Activated T-cell treated with anti-CD3 and anti-CD28 coated beads for 48 hours (primary cell): Measurements from ENCODE around the gene MRNIP.

Experiments
- DNase-seq: peaks from one replicate; pipeline ENCODE4 v3.0.0-alpha.2; 2020; ENCODE audit warnings: low read depth

MRNIP gene

DNA sequence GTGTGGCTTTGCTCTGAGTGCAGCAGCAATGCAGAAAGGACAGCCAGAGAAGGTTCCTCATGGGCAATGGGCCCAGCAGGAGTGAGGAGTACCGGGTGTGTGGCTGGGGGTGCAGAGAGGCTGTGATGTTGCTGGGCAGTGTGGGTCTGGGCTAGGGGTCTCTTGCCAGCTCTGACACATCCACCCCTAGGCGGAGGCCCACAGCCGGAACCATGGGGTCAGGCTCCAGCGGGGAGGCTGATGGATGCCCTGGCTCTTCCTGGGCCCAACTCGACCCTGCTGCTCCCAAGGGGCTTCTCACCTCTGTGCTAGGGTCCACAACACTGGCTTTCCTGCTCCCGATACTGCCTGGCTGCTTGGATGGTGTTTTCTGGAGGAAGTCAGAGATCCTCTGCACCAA is 29.2 kb upstream of the MRNIP start:
- no peak for DNase-seq

DNA sequence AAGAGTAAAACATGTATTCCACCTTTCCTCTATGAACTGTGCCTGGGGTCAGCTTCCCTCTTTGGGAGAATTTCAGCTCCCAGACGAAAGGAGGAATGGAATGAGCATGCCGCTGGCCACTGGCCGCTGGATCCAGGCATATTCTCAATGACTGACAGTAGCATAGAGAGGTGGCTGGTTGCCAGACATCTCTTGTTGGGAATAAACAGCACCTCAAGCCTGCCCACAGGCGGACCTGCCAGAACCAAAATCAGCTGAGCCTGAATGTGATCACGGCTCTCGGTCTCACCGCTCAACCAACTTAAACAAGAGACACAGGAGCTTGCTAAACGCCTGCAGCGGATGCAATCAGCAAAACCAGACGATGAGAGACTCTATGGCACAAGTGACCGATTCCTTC is 28.5 kb upstream of the MRNIP start:
- no peak for DNase-seq

DNA sequence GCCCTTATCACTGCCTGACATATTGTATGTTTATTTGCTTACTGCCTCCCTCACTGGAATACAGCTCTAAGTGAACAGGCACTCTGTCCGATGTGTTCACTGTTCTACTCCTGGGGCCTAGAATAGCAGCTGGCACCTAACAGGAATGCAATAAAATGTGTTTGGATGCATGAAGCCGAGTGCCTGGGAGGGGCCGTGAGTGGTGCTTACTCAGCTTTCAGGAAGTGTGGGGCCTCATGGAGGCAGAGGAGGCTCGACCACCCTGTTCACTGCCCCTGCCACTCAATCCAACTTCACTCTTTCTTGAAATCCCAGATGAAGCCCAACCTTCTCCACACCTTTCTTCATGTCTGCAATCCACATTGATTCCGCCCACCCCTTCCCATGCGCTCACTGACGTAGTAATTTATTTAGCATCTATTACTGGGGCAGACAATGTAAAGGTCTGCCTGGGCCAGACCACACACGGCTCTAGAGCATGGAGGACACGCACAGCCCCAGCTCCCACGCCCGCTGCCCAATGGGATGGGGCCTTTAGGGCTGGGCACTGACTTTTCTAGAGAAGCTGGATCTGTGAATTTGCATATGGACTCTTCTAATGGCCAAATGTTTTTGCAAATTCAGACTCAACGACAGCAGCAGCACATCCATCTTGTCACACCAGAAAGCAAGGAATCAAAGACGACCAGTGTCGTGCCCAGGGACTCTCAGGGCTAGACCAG is 27.7 kb upstream of the MRNIP start:
- no peak for DNase-seq

DNA sequence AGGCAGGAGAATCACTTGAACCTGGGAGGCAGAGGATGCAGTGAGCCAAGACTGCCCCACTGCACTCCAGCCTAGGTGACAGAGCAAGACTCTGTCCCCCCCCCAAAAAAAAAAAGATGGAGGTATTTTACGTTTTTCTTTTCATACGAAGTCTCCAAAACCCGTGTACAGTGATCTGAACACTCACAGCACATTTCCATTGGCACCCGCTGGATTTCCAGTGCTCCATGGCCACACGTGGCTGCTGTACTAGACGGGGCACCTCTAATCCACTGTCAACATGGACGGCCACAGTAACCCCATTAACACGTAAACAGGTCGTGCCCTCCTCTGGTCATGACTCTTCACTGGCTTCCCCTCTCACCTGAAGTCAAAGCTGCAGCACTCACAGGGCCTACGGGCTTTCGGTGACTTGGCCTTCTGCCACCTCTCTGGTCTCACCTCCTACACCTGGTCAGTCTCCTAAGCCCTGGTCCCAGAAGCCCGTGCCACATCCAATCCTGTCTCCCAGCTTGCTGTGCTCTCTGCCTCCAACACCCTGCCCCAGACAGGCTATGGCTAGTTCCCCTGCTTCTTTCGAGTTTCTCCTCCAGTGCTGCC is 27.0 kb upstream of the MRNIP start:
- no peak for DNase-seq

- no peak for DNase-seq
These were observed 24.5 kb upstream of the MRNIP start for GRCh38 chr5:179883163-179883562.

GRCh38 chr5:179882338-179882737 is 23.7 kb upstream of the MRNIP start:
- DNase-seq = no peak

DNA sequence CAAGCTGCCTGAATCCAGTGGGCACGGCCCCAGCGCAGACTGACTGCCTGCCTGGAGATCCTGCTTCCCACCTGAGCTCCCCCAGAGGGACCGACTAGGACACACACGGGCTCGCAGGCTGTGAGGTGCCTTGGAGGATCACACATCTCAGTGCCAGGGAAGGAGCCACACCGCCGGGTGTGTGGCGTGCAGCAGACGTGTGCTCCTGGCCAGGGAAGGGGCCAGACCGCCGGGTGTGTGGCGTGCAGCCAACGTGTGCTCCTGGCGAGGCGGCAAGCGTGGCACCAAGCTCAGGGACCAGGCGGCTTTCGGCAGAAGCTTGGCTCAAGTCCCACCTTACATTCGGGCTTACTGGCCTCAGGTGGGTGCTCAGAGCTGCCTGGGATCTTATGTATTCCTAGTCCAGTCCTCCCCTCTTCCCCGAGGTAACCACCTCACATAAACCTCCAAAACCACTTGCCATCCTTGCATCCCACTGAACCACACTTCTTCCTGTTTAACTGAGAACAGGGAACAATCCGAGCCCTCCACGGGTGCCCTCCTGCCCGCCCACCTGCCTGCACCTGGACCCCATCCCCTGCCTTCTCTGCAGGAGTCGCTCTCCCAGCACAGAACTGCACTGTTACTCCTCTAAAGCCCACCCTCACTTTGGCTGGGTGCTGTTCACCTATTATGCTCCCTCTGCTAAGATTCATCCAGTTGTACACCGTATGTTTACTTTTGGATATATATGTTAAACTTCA is 22.4 kb upstream of the MRNIP start:
- DNase-seq = no peak

DNA sequence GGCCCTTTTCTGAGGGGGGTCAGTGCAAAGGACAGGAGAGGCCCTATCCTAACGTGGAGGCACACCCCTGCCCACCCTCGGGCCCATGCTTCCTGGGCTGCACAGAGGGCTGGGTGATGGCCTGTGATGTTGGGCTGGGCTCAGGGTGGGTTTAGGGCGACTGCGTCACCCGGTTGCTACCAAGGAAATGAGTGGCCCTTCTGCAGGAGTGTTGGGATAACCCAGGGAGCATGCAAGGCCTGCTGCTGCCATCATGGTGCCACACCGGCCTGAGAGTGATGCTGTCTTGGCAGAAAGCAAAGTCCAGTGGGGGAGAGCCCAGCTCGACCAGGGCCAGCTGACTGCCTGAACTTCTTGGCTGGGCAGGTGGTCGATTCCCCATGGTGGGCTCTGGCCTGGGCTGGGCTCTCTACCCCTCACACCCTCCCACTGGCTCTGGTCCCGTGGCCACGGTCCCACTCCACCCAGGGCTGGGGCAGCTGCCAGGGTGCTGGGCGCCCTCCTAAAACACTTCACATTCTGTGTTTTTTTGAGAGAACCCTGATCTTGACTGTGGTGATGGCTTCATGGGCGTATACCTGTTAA is 21.5 kb upstream of the MRNIP start:
- no peak for DNase-seq

DNA sequence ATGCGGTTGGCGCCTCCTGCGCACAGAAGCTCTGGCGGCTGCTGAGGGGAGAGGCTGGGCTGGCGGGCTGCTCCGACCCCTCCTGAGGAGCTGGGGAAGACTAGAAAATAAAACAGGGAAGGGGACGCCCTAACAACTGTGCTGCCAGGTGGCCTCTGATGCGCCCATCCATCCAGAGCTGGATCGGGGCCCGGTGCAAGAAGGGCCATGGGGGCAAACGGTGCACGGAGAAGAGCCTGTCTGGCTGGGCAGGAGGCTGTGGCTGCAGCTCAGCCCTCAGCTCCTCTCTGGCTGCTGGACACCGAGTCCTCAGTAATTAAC is 21.0 kb upstream of the MRNIP start:
- no peak for DNase-seq

- no peak for DNase-seq
These were observed 20.5 kb upstream of the MRNIP start for GRCh38 chr5:179879003-179879689.

GRCh38 chr5:179878222-179879002 is 19.8 kb upstream of the MRNIP start:
- DNase-seq = no peak

DNA sequence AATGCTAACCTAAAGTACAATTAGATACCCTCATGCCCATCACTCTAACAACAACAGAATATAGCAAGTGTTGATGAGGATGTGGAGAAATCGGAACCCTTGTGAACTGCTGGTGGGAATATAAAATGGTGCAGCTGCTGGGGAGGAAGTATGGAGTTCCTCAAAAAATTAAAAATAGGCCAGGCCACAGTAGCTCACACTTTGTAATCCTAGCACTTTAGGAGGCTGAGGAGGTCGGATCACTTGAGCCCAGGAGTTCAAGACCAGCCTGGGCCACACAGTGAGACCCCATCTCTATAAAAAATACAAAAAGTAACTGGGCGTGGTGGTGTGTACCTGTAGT is 18.0 kb upstream of the MRNIP start:
- no peak for DNase-seq

DNA sequence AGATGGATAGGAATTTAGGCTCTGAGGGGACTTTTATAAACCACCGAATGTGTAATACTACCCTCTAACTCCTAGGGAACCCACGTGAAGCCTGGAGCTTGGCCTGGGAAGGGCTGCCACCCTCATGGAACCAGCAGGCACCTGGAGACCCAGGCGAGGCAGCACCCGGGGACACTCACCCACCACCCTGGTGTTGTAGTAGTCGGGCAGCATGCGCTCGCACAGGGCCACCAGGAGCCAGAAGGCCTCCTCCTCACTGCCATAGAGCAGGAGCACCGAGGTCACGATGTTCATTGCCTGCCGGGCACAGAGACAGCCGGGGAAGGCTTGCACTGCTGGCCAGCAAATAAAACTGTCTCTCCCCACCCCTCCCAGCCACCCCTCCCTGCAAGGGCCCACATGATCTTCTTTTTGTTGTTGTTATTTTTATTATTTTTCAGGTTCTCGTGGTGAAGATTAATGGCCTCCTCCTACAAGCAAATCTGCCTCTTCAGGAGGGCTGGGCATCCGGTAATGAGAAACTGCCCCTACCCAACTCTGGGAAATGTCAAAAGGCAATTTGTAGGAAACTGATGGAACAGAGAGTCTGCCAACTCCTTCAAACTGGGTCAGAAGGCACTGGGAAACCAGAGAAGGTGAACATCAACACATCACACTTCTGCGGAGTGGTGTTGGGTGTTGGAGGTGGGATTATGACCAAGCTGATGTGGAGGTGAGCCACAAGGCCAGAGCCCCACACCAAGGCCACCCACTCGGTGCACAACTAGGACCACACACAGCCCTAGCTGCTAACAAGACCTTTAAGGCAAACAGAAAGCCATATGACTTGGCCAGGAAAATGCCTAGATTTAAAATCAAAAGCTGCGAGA is 17.4 kb upstream of the MRNIP start:
- DNase-seq = no peak

GRCh38 chr5:179874536-179875292 is 16.1 kb upstream of the MRNIP start:
- no peak for DNase-seq

GRCh38 chr5:179874136-179874535 is 15.5 kb upstream of the MRNIP start:
- no peak for DNase-seq

- no peak for DNase-seq
These were observed 15.0 kb upstream of the MRNIP start for GRCh38 chr5:179873588-179874110.

DNA sequence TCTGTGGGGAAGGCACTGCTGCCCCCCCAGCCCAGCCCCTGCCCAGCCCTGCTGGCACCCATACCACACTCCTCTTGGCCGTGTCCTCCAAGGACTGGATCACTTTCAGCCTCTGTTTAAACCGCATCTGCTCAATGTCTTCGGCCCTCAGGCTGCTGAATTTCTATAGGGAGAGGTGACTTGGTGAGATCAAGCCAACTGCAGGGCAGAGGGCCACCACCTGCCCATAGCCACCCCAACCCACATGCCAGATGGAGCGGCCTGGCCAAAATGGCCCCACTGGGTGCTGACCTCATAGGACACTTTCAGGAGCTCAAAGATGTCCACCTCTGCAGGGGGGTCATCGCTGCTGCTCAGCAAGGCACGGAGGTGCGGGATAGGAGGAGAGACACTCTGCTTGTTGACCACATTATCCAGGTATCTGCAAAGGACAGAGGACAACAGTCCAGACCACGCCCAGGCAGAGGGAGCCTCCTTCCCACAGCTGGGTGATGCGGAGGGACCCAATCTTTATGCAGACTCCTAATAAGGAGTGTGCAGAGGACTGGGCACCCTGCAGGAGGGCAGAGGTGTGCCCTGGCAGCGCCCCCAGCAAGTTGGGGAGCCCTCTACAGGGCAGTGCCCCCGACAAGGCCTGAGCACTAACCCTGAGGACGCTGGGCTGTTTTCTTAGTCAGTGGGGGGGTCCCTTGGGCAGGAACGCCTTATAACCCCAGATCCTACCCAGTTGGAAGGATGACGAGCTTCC is 14.4 kb upstream of the MRNIP start:
- no peak for DNase-seq

DNA sequence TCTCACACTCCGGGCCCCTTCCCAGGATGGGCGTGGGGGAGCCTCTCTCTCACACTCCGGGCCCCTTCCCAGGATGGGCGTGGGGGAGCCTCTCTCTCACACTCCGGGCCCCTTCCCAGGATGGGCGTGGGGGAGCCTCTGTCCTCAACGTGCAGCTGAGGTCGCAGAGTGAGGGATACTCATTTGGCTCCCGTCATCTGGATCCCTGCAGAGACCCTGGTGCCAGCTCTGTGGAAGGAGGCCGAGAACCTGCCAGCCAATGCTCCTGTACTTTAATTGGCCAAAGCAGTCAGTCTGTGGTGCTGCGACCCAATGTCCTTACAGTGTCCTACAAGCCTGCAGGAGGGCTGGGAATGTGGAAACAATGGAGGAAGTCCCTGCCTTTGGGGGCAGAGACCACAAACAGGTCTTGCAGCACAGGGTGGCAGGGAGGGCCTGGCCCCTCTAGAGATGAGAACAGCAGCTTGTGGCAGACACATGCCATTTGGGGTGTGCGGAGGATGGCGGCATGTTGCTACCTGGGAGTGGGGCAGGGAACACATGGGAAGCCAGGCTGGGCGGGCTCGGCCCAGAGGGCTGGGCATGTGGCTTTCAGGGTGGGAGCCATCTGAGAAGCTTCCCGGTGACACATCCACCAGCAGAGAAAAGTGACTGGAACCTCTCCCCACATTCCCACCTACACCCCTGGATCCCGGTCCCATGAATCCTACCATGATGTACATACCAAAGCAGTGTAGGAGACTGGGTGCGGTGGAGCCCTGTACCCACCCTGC is 13.6 kb upstream of the MRNIP start:
- no peak for DNase-seq
